GM23338 (cell line): Measurements from ENCODE around the gene HSD11B2. TPM values are rescaled to one million over a fixed set of nuclear protein-coding genes. Genes with fewer than 3 reads are reported as not detected.

Experiments
- ATAC-seq: fragments of 200-7000 bp; cut with Tn5 transposase; 3 replicates; pipeline ENCODE4 v1.9.1; 2020
- DNase-seq: peaks from one replicate; pipeline ENCODE4 v3.0.0-alpha.2; 2015; ENCODE audit warnings: low spot score
- H2AFZ ChIP-seq: fragments of 200-600 bp; sonication (generic); 2 replicates; pipeline ENCODE4 v1.8.0; 2016; ENCODE audit warnings: antibody characterized with exemption, mild to moderate bottlenecking, moderate library complexity
- H3F3A ChIP-seq: fragments of 200-600 bp; sonication (generic); replicated peaks from 2 replicates; pipeline ENCODE4 v1.8.0; 2017; ENCODE audit warnings: antibody characterized with exemption, mixed run types, low read depth
- H3K27ac ChIP-seq: fragments of 200-600 bp; sonication (generic); 2 replicates; pipeline ENCODE4 v1.6.1; 2016; ENCODE audit warnings: low read depth
- H3K27me3 ChIP-seq: fragments of 200-600 bp; sonication (generic); 2 replicates; pipeline ENCODE4 v1.8.0; 2016; ENCODE audit warnings: mild to moderate bottlenecking, mixed run types, moderate library complexity; ENCODE audit not compliant: insufficient read depth
- H3K36me3 ChIP-seq: fragments of 200-600 bp; sonication (generic); 2 replicates; pipeline ENCODE4 v1.8.0; 2016; ENCODE audit warnings: mild to moderate bottlenecking; ENCODE audit not compliant: insufficient read depth
- H3K4me1 ChIP-seq: fragments of 200-600 bp; sonication (generic); 2 replicates; pipeline ENCODE4 v1.8.0; 2016; ENCODE audit warnings: mild to moderate bottlenecking, moderate library complexity; ENCODE audit not compliant: insufficient read depth
- H3K4me2 ChIP-seq: fragments of 200-600 bp; sonication (generic); 2 replicates; pipeline ENCODE4 v1.7.1; 2017; ENCODE audit warnings: mixed run types
- H3K4me3 ChIP-seq: fragments of 200-600 bp; sonication (generic); 2 replicates; pipeline ENCODE4 v1.6.1; 2016; ENCODE audit warnings: mixed run types
- H3K79me2 ChIP-seq: fragments of 200-600 bp; sonication (generic); replicated peaks from 2 replicates; pipeline ENCODE4 v1.8.0; 2017; ENCODE audit warnings: mild to moderate bottlenecking; ENCODE audit not compliant: insufficient read depth
- H3K9me2 ChIP-seq: fragments of 200-600 bp; sonication (generic); 2 replicates; pipeline ENCODE4 v1.8.0; 2017; ENCODE audit not compliant: insufficient read depth
- H4K20me1 ChIP-seq: fragments of 200-600 bp; sonication (generic); replicated peaks from 2 replicates; pipeline ENCODE4 v1.8.0; 2017; ENCODE audit warnings: mild to moderate bottlenecking; ENCODE audit not compliant: insufficient read depth
- H3K27ac Mint-ChIP-seq: 2 replicates; pipeline ENCODE4 v1.8.0; 2020; ENCODE audit warnings: inconsistent platforms, mild to moderate bottlenecking, moderate library complexity, mixed read lengths
- H3K27me3 Mint-ChIP-seq: 3 replicates; pipeline ENCODE4 v1.8.0; 2022; ENCODE audit warnings: low read depth, mild to moderate bottlenecking, moderate library complexity, mixed read lengths, inconsistent platforms; ENCODE audit not compliant: insufficient read depth, poor library complexity
- H3K36me3 Mint-ChIP-seq: 3 replicates; pipeline ENCODE4 v1.8.0; 2021; ENCODE audit warnings: low read depth, mild to moderate bottlenecking, inconsistent platforms, moderate library complexity, mixed read lengths
- H3K4me1 Mint-ChIP-seq: 3 replicates; pipeline ENCODE4 v1.8.0; 2020; ENCODE audit warnings: mild to moderate bottlenecking, inconsistent platforms, mixed read lengths
- H3K4me3 Mint-ChIP-seq: 3 replicates; pipeline ENCODE4 v1.8.0; 2021; ENCODE audit warnings: moderate library complexity, mild to moderate bottlenecking, inconsistent platforms, mixed read lengths
- H3K9me3 Mint-ChIP-seq: 3 replicates; pipeline ENCODE4 v1.8.0; 2020; ENCODE audit warnings: moderate library complexity, mild to moderate bottlenecking, inconsistent platforms, mixed read lengths
- CREB1 ChIP-seq: fragments of 250-450 bp; sonication (Bioruptor Pico); IDR thresholded peaks from 2 replicates; pipeline ENCODE4 v1.5.0; 2020; ENCODE audit warnings: low read depth, mild to moderate bottlenecking, moderate library complexity
- CTCF ChIP-seq, 2 experiments: fragments of 200-600 bp in 1 of 2; sonication (generic) in 1 of 2; conservative IDR thresholded peaks; 2 replicates each; pipeline versions ENCODE4 v1.5.1 to v1.6.1; 2016 to 2017; ENCODE audit warnings: antibody characterized with exemption in 2 of 2, low read depth in 2 of 2, mild to moderate bottlenecking in 2 of 2, moderate library complexity in 1 of 2
- ETS1 ChIP-seq: IDR thresholded peaks from 2 replicates; pipeline ENCODE4 v1.6.1; 2016; ENCODE audit warnings: antibody characterized with exemption
- EZH2 ChIP-seq: fragments of 200-600 bp; sonication (generic); IDR thresholded peaks from one replicate; pipeline ENCODE4 v1.8.0; 2017; ENCODE audit warnings: antibody characterized with exemption, mild to moderate bottlenecking, low read depth; ENCODE audit not compliant: unreplicated experiment
- EZH2phosphoT487 ChIP-seq: fragments of 200-600 bp; sonication (generic); IDR thresholded peaks from one replicate; pipeline ENCODE4 v1.8.1; 2018; ENCODE audit warnings: antibody characterized with exemption; ENCODE audit not compliant: unreplicated experiment
- JUNB ChIP-seq: IDR thresholded peaks from one replicate; pipeline ENCODE4 v1.6.1; 2016; ENCODE audit warnings: antibody characterized with exemption; ENCODE audit not compliant: unreplicated experiment
- NANOG ChIP-seq: IDR thresholded peaks from 2 replicates; pipeline ENCODE4 v1.6.1; 2016; ENCODE audit warnings: antibody characterized with exemption, borderline replicate concordance
- POLR2AphosphoS5 ChIP-seq: IDR thresholded peaks from 2 replicates; pipeline ENCODE4 v1.6.1; 2016; ENCODE audit warnings: antibody characterized with exemption, low read depth
- REST ChIP-seq: IDR thresholded peaks from one replicate; pipeline ENCODE4 v1.6.1; 2018; ENCODE audit warnings: antibody characterized with exemption; ENCODE audit not compliant: unreplicated experiment
- STAT1 ChIP-seq: IDR thresholded peaks from one replicate; pipeline ENCODE4 v1.6.1; 2016; ENCODE audit warnings: antibody characterized with exemption; ENCODE audit not compliant: unreplicated experiment
- ZNF114 ChIP-seq: fragments of 250-450 bp; sonication (Bioruptor Pico); IDR thresholded peaks from 2 replicates; pipeline ENCODE4 v1.5.0; 2020; ENCODE audit warnings: mild to moderate bottlenecking, moderate library complexity
- ZNF331 ChIP-seq: fragments of 250-450 bp; sonication (Bioruptor Pico); IDR thresholded peaks from 2 replicates; pipeline ENCODE4 v1.5.0; 2020; ENCODE audit warnings: low read depth, mild to moderate bottlenecking, moderate library complexity
- ZNF462 ChIP-seq: fragments of 250-450 bp; sonication (Bioruptor Pico); IDR thresholded peaks from 2 replicates; pipeline ENCODE4 v1.5.0; 2020; ENCODE audit warnings: mild to moderate bottlenecking, moderate library complexity
- polyA plus RNA-seq: library from polyadenylated mRNA; unstranded; fragments of >200 nt; fragmentation: Nextera tagmentation; extraction: Ambion mirVana; gene quantifications from 2 replicates; pipeline ENCODE4 v1.2.1, GENCODE V29; 2016
- total RNA-seq: library from RNA; depleted of rRNA; stranded (reverse); fragments of >200 nt; shearing (Covaris generic); gene quantifications from 2 replicates; pipeline ENCODE4 v1.2.3, GENCODE V29; 2014

Gene HSD11B2
- total and polyA plus RNA-seq, 2 experiments from 2014 or later: 14.8 to 23.0 TPM

GRCh38 chr16:67474551-67475455 is 43.9 kb downstream of the HSD11B2 start:
- no peak for TF ChIP-seq EZH2
- TF ChIP-seq ZNF331 (CRISPR knock-in tag): no peak
- TF ChIP-seq STAT1: no peak
- TF ChIP-seq ZNF462 (CRISPR knock-in tag): no peak
- no peak for TF ChIP-seq CREB1 (CRISPR knock-in tag)
- TF ChIP-seq NANOG: no peak
- TF ChIP-seq CTCF (conservative IDR thresholded peaks at IDR 0.05; ENCODE audit: low read depth in 2 of 2): no peak
- TF ChIP-seq POLR2AphosphoS5: no peak
- no peak for TF ChIP-seq JUNB
- no peak for TF ChIP-seq ETS1
- TF ChIP-seq REST: no peak
- TF ChIP-seq EZH2phosphoT487: no peak
- no peak for TF ChIP-seq ZNF114 (CRISPR knock-in tag)

More at GRCh38 chr16:67474551-67475455, 43.9 kb downstream of the HSD11B2 start:
- no peaks in the 10 kb centered on the region for H3F3A ChIP-seq
- no peak for DNase-seq
- Mint-ChIP-seq H3K4me1 (no peaks in the 10 kb centered on the region), H3K27me3 (peaks cover 3% of the 10 kb centered on the region), H3K4me3 (no peak overlapping the region), H3K9me3 (no peaks in the 10 kb centered on the region; the same call in 2 of the 3 replicates), H3K36me3 (no peaks in the 10 kb centered on the region), H3K27ac (no peak overlapping the region)
- no peak overlapping the region for H3K27ac ChIP-seq
- no peaks in the 10 kb centered on the region for H3K4me1 ChIP-seq
- peaks cover 10% of the 10 kb centered on the region for H4K20me1 ChIP-seq
- H2AFZ ChIP-seq: no peak overlapping the region
- no peak for ATAC-seq
- H3K36me3 ChIP-seq: no peaks in the 10 kb centered on the region
- H3K27me3 ChIP-seq: no peaks in the 10 kb centered on the region
- H3K4me2 ChIP-seq: no peak overlapping the region
- peaks cover 47% of the 10 kb centered on the region for H3K79me2 ChIP-seq
- H3K9me2 ChIP-seq: no peaks in the 10 kb centered on the region
- no peak overlapping the region for H3K4me3 ChIP-seq
